CD4-positive, alpha-beta T cell treated with Interleukin-12 subunit alpha and Interleukin-12 subunit beta, for 1 hour (primary cell): Measurements from ENCODE around the gene EVC.

Experiments
- DNase-seq: peaks from one replicate; pipeline ENCODE4 v3.0.0-alpha.2; 2020

Gene EVC

GRCh38 chr4:5735463-5735862 lies 24.5 kb downstream of the EVC start:
- no peak for DNase-seq

- no peak for DNase-seq
Measured at GRCh38 chr4:5738061-5738460, 27.1 kb downstream of the EVC start.

DNA sequence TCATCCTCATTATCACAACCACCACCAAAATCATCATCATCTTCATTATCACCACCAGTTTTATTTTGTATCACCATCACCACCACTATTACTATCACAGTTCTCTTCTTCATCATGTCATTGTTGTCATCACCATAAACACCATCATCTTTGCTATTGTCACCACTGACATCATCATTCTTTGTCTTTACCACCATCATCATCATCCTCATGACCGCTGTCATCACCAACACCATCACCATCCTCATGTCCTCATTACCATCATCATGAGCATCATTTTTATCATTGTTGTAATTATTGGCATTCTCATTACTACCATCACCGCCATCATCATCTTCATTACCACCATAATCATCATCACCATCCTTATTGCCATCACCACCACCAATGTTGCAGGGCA lies 31.4 kb downstream of the EVC start:
- DNase-seq = no peak

DNA sequence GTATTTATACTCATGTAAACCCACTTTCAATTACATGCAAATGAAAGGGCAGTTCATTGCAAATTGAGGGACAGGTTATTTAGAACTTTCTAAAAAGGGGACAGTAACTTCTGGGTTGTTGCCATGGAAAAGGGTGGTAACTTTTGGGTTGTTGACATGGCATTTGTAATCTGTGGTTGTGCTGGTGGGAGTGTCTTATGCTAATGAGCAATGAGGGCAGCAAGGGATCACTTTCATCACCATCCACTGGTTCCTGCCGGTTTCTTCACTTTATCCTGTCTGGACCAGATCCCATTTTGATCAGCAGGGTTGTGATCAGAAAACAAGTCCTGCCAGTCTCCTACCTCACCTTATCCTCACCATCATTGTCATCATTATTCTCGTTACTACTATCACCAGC lies 32.0 kb downstream of the EVC start:
- no peak for DNase-seq

DNA sequence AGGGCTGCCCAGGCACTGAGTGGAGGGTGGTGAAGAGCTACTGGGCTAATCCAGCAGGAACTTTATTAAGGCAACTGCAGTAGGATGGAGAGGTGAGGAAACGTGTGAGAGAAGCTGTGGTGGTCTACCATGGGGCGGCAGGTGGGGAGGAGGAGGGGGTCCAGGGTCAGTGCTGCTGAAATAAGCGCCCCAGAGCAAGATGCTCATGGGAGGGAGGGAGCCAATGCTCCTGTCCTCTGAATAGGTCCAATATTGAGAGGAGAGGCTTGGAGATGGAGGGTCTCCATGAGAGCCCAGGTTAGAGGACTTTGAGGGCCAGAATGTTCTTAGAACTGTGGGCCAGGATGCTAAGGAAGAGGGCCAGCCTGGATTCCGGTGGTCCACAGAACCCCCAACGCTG lies 35.2 kb downstream of the EVC start:
- no peak for DNase-seq

DNA sequence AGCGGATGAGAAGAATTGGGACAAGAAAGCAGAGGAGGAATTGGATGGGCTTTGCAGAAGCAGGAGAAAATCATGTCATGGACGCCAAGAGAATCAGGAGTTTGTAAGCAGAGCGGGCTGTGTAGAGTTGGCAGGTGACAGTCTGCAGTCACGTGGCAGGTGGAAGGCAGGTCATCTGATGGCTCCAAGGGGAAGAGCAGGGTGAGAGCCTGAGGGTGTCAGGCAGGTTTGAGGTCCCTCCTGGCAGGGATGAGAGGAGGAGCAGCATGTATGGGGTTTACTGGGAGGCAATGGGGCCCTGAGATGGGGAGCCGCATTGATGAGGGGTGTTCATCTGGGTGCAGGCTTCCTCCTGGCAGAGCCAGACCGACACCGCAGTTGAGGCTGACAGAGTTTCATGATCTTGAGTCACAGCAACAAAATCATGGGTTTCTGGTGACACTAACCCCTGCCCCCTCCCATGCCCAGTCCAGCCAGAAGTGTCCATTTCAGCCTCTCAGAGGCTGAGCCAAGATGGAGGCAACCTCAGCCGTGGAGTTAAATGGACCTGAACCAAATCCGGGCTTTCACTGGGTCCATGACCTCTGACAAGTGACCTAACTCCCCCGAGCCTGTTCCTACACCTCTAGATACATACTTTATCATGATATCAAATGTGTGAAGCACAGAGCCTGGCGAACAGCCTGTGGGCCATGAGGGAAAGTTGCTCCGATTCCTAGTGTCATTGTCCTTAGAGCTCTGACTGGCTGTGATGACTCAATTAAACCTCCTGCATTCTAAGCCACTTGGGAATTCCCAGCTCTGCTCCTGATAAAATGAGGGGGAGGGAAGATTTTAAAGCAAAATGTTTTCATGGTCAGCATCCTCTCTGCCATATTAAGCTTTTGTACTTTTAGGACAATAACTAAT lies 36.1 kb downstream of the EVC start:
- no peak for DNase-seq

GRCh38 chr4:5747738-5748375 lies 36.9 kb downstream of the EVC start:
- no peak for DNase-seq

DNA sequence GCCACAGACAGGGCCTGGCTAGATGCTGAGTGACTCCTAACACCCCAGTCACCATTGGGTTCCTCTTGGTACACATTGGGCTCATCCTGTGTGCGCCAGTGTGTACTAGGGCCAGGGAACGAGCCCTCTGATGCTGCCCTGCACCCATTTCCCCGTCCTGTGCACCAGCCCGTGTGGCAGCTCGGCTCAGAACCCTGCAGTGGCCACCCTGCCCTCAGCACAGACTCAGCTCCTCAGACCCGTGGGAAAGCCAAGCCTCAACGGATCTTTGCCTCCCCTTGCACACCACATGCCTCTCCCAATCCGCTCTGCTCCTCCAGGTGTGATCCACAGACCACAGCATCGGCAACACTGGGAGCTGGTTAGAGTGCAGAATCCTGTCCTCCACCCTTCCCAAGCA lies 38.6 kb downstream of the EVC start:
- DNase-seq = no peak

DNA sequence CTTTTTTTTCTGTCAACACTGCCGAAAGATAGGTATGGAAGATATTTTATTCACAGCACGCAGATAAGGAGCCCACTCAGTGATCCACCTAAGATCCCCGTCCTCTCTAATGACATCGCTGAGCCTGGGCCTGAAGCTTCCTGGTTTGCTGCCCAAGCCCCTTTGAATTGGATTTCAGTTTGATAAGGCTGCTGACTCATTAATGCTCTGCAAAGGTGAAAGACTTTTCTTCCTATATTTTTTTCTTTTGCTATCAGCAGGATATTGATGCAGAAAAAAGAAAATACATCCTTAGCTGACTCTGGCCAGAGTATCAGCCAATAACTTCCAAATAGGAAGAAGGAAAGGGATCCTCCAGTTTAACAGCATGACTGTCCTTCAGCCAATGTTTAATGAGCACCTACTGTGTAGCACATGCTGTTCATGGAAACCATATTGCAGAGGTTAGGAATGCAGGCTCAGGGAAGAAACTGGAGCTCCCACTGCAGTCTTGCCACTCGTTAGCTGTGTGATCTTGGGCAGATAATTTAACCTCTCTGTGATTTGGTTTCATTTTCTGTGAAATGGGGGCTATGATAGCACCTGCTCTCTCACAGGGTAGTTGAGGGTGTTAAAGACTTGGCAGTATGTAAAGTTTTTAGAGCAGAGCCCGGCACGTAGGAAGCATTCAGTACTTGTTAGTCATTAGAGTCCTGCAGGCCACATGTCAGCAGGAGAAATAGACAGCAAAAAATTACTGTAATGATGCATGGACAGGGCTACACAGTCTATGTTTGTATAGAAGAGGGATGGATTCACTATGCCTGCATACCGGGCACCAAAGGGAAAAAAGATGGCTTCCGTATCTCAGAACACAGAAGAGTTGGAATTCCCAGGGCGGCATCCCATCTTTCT lies 39.3 kb downstream of the EVC start:
- DNase-seq = no peak

- no peak for DNase-seq
Measured at GRCh38 chr4:5750946-5751665, 40.1 kb downstream of the EVC start.

DNA sequence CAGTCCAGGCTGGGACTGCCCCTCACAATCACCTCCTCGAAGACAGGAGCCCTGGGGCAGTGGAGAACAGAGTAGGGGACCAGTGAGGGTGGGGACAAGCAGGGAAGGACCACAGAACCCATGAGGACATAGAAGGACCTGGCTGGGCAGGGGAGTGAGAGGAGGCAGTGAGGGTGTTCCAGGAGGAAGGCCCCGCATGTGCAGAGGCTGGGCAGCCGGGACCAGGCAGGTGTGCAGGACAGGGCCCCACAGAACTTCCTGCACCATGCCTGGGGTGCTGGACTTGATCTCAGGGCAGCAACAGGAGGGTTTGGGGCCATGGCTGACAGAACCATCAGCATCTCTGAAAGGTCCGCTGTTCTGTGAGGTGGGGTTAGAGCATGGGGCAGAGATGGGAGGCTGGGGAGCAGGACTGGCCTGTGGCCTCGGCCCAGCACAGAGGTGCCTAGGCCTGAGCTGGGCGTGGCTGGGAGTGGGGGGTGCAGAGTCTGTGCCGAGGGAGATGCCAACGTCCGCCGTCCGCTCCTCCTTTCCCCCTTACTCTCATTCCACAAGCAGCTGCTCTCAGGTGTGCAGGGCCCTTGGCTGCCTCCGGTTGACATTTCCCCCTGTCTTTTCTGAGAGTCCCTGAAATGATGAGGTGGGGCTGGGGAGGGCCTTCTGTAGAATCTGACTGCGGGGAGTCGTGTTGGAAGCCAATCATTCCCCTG lies 40.8 kb downstream of the EVC start:
- DNase-seq = no peak

DNA sequence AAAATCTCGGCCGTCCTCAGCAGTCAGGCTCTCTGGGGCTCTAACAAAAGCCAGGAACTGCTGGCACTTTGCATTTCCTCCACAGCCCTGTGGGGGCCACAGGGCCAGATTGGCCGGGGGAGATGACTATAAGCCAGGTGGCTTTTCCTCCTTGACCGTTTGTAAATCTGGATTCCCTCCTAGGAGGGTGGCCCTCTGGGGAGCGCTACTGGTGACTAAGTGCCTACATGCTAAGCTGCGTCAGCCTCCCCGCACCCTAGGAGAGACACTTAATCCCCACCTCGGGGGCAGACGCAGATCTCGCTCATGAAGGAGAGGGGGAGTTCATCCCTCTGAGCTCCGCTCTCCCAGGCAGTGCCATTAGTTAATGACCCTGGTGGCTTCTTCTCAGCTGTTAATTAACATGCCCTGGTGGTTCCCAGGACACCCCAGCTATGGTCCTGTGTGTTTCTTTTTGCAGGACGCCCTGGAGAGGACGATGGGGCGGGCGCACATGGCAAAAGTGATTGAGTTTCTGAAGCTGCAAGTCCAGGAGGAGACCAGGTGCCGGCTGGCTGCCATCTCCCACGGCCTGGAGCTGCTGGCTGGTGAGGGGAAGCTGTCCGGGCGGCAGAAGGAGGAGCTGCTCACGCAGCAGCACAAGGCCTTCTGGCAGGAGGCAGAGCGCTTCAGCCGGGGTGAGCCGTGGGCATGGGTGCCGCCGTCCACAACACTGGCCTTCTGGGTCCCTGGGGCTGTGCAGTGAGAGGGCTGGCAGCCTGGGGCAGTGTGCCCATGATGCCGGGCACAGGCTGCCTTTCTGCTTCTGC lies 41.6 kb downstream of the EVC start:
- no peak for DNase-seq

DNA sequence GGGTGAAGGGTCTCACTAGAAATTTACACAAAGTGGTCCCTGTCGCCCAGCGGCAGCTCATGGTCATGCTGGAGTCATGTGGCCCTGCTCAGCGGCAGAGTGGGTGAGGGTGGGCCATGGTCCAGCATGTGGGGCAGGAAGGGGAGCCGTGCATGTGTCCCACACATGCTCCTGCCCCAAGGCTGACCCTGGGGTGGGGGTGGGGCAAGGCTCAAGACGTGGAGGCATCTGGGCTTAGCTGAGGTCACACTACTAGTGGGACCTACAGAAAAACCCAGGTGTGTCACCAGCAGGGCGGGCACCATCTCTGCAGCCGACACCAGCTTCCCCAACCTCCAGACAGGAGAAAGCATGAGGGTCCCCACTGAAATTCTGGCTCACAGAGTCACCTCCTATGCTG lies 42.4 kb downstream of the EVC start:
- no peak for DNase-seq

DNA sequence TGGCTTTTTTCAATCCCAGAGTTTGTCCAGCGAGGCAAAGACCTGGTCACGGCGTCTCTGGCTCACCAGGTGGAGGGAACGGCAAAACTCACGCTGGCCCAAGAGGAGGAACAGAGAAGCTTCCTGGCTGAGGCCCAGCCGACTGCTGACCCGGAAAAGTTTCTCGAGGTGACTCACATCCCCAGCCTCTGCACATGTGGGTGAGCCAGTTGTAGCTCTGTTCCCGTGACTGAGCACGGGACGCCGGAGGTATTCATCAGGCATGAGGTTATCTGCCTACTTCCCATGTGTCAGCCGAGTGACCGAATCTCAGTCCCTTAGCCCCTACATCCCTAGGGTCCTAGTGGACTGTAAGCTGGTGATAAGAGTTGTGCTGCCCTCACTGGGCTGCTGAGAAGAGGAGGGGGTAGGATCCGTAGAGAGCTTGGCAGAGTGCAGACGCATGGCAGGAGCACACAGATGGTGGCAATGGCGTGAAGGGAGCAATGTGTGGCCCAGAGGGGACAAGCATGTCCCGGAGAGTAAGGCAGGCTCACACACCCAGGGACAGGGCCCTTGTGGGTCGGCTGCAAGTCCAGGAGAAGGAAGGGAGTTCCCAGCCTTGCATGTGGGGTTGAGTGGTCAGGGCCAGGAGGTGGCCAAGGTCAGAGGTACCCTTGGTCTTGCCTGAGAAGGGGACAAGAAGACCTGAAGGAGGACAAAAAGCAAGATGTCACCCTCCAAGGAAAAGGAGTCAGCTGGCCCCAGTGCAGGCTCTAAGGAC lies 42.9 kb downstream of the EVC start:
- no peak for DNase-seq

GRCh38 chr4:5754529-5754881 lies 43.5 kb downstream of the EVC start:
- no peak for DNase-seq

DNA sequence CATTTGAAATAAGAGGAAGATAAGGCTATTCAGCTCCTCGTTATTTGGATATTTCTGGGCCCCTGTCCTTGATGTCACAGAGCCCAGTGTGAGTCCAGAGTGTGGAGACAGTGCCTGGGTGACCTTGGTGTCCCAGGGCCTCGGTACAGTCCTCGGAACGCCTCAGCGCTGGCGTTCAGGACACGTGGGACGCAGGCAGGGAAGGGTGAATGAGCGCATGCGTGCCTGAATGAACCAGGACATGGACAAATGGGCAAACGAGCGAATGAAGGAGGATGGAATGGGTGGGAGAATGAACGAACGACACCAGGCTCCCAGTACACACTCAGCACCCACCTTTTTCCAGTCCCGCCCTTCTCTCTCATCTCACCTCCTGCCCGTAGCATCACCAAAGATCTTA lies 44.2 kb downstream of the EVC start:
- no peak for DNase-seq

DNA sequence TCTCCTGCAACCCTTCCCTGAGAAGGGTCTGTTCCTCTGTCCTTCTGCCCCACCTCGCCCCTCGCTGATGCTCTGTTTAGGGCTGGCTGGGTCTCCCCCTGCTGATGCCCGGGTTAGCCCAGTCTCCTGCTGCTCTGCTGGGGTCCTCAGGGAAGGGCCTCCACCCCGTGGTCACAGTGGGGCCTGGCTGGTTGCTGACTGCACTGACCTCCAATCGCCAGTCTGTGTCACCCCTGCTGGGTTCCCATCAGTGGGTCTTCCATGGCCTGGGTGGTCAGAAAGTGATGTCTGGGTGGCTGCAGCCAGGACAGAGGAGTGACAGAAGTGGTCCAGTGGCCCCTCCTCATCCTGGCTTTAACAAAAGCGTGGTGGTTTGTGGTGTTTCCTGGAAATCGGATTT lies 44.7 kb downstream of the EVC start:
- no peak for DNase-seq

DNA sequence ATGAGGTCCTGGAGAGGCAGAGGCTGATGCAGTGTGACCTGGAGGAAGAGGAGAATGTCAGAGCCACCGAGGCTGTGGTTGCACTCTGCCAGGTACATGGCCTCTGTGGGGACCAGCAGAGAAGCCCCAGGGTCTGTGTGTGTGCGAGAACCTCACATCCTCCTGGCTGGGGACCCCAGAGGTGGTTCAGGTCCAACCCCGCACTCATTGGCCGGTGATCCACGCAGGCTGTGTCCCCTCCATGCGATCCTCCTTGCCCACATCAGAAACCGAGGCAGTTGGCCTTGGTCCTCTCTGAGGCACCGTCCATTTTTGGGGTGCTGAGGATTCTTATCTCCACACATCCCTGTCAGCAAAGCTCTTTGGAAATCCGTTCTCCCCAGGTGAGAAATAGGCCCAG lies 45.3 kb downstream of the EVC start:
- DNase-seq = no peak

- no peak for DNase-seq
Measured at GRCh38 chr4:5757091-5757490, 46.1 kb downstream of the EVC start.

- no peak for DNase-seq
Measured at GRCh38 chr4:5757536-5757935, 46.5 kb downstream of the EVC start.

DNA sequence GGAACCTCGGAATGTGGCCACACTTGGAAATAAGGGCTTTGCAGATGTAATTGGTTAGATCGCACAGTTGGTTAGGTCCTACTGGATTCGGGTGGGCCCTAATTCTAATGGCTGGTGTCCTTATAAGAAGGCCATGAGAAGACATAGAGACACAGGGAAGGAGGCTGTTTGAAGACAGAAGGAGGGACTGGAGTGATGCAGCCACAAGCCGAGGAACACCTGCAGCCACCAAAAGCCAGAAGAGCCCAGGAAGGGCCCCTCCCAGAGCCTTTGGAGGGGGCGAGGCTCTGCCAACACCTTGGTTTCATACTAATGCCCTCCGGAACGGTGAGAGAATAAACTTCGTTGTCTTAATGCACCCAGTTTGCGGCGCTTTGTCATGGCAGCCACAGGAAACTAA lies 47.0 kb downstream of the EVC start:
- DNase-seq = no peak
